Measurements from ENCODE around the gene KRTAP5-4. TPM values are rescaled to one million over a fixed set of nuclear protein-coding genes. Genes with fewer than 3 reads are reported as not detected.

Gene KRTAP5-4
- total RNA-seq, 2 donors from 2014 or later = not detected

- peak overlapping the region; percentile 87 for H3K27ac ChIP-seq
- intact Hi-C loops (cut with DNase I) = no loop called here
- peak overlapping the region; percentile 59 for H3K4me3 ChIP-seq
- no peaks in the 10 kb centered on the region for H3K27me3 ChIP-seq
- H3K36me3 ChIP-seq = no peaks in the 10 kb centered on the region
- H3K4me1 ChIP-seq = peaks cover 2% of the 10 kb centered on the region
- TF ChIP-seq, protein P1, sequence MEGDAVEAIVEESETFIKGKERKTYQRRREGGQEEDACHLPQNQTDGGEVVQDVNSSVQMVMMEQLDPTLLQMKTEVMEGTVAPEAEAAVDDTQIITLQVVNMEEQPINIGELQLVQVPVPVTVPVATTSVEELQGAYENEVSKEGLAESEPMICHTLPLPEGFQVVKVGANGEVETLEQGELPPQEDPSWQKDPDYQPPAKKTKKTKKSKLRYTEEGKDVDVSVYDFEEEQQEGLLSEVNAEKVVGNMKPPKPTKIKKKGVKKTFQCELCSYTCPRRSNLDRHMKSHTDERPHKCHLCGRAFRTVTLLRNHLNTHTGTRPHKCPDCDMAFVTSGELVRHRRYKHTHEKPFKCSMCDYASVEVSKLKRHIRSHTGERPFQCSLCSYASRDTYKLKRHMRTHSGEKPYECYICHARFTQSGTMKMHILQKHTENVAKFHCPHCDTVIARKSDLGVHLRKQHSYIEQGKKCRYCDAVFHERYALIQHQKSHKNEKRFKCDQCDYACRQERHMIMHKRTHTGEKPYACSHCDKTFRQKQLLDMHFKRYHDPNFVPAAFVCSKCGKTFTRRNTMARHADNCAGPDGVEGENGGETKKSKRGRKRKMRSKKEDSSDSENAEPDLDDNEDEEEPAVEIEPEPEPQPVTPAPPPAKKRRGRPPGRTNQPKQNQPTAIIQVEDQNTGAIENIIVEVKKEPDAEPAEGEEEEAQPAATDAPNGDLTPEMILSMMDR (IDR thresholded peaks at IDR 0.05) = peak; percentile 60
- H3K9ac ChIP-seq (ENCODE audit: low read depth in 2 of 2, low read length in 2 of 2) = peak overlapping the region; percentile 94 to 96
- peak; percentile 82 for DNase-seq
- no peaks in the 10 kb centered on the region for H3K9me3 ChIP-seq
These were observed 47.6 kb downstream of the KRTAP5-4 start for GRCh38 chr11:1574238-1574932.

- no peaks in the 10 kb centered on the region for H3K27me3 ChIP-seq
- H3K4me3 ChIP-seq = peak overlapping the region; percentile 59
- H3K9me3 ChIP-seq = no peaks in the 10 kb centered on the region
- H3K9ac ChIP-seq (ENCODE audit: low read depth in 2 of 2, low read length in 2 of 2) = peak overlapping the region; percentile 94 to 96
- peaks cover 4% of the 10 kb centered on the region for H3K4me1 ChIP-seq
- intact Hi-C loops (cut with DNase I) = no loop called here
- TF ChIP-seq, protein P1 (IDR thresholded peaks at IDR 0.05) = no peak
- H3K27ac ChIP-seq = peak overlapping the region; percentile 87
- DNase-seq = no peak
- H3K36me3 ChIP-seq = no peaks in the 10 kb centered on the region
These were observed 48.1 kb downstream of the KRTAP5-4 start for GRCh38 chr11:1573903-1574237.

- Histone ChIP-seq H3K9ac (ENCODE audit: low read depth in 2 of 2, low read length in 2 of 2) (peak overlapping the region; percentile 94 to 96), H3K9me3 (no peaks in the 10 kb centered on the region), H3K36me3 (no peaks in the 10 kb centered on the region), H3K27me3 (no peaks in the 10 kb centered on the region), H3K27ac (peak overlapping the region; percentile 87), H3K4me3 (peak overlapping the region; percentile 59), H3K4me1 (peaks cover 4% of the 10 kb centered on the region)
- intact Hi-C loops (cut with DNase I) = no loop called here
- TF ChIP-seq, protein P1 (IDR thresholded peaks at IDR 0.05) = no peak
- peak; percentile 67 for DNase-seq
These were observed 48.6 kb downstream of the KRTAP5-4 start for GRCh38 chr11:1573077-1573902.

DNA sequence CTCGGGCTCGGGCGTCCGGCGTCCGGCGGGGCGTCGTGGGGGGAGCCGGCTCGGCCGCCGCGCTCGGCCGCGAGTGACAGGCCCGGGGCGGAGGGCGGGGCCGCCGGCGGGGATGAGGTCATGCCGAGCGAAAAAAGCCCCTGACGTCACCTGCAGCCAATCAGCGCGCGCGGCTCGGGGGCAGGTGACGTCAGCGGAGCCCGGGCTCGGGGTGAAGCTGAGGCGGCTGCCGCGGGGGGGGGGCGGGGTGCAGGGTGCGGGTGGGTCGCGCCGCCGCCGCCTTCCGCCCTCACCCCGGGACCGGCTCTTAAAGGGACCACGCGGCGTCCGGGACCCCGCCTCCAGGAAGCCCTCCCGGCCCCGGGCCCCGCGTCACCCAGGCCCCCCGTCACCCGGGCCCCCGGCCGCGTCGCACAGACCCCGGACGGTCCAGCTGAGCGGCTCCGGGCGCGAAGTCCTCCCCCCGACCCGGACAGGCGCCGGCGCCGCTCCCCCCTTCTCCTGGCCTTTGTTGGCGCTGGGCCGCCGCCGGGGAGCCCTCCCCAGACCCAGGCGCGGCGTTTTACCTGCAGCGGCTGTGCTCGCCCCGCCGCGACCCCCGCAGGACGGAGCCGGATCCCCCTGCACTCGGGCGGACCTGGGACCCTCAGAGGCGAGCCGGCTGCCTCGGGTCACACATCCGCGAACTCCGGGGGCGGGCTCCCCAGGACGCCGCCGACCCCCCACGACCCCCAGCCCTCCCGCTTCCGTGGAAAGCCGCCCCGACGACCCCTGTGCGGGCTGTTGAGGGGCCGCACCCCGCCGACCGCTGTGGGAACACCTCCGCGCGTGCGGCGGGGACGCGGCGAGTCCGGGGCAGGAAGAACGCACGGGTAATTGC is 49.5 kb downstream of the KRTAP5-4 start, which contains the start of gene DUSP8:
TSS of gene DUSP8 (minus strand) at position 75 of the 880 bp plus-strand sequence. CDS start 6,445 bp downstream, outside the sequence.
- intact Hi-C loops (cut with DNase I) = no loop called here

More for the DNA sequence above, 49.5 kb downstream of the KRTAP5-4 start, which contains the start of gene DUSP8:
- Histone ChIP-seq H3K27ac (peak within 1 kb of the TSS; percentile 87), H3K4me3 (peak within 1 kb of the TSS; percentile 59), H3K27me3 (no peaks in the 10 kb centered on the region), H3K4me1 (peaks cover 4% of the 10 kb centered on the region), H3K9me3 (no peaks in the 10 kb centered on the region), H3K36me3 (no peaks in the 10 kb centered on the region), H3K9ac (ENCODE audit: low read depth in 2 of 2, low read length in 2 of 2) (peak within 1 kb of the TSS; percentile 94 to 96)
- TF ChIP-seq, protein P1 (IDR thresholded peaks at IDR 0.05) = no peak
- DNase-seq = peak; percentile 94
